GM12878 (cell line): ENCODE results near the gene ZIC1.

Experiments used
- CREM ChIP-seq: IDR thresholded peaks from 2 replicates; pipeline ENCODE4 v1.6.1; 2014; ENCODE audit warnings: antibody characterized with exemption, low read depth
- EZH2 ChIP-seq: IDR thresholded peaks from 2 replicates; pipeline ENCODE4 v1.6.1; 2012; ENCODE audit warnings: low read depth, mild to moderate bottlenecking, control low read depth, inconsistent platforms, low read length, borderline replicate concordance; ENCODE audit not compliant: control insufficient read depth
- HCFC1 ChIP-seq: fragments of 150-350 bp; IDR thresholded peaks from 2 replicates; pipeline ENCODE4 v1.6.1; 2014; ENCODE audit warnings: low read length
- MEF2A ChIP-seq: IDR thresholded peaks from 2 replicates; pipeline ENCODE4 v1.6.1; 2011; ENCODE audit warnings: low read depth, mild to moderate bottlenecking, low read length, moderate library complexity; ENCODE audit not compliant: insufficient read depth
- NRF1 ChIP-seq: conservative IDR thresholded peaks from 2 replicates; pipeline ENCODE4 v1.6.1; 2011; ENCODE audit warnings: mild to moderate bottlenecking, low read depth, low read length, improper control_type of control experiment
- POLR2A ChIP-seq: IDR thresholded peaks from 2 replicates; pipeline ENCODE4 v1.6.1; 2011; ENCODE audit warnings: low read depth, mild to moderate bottlenecking, low read length
- POLR2AphosphoS5 ChIP-seq: IDR thresholded peaks from 2 replicates; pipeline ENCODE4 v1.6.1; 2011; ENCODE audit warnings: mild to moderate bottlenecking, low read length, inconsistent platforms
- SRF ChIP-seq, 2 experiments: IDR thresholded peaks; 2 replicates each; pipeline ENCODE4 v1.6.1; 2011; ENCODE audit warnings: low read depth in 2 of 2, low read length in 2 of 2, mild to moderate bottlenecking in 1 of 2, moderate library complexity in 1 of 2
- ZZZ3 ChIP-seq: IDR thresholded peaks from 2 replicates; pipeline ENCODE4 v1.6.1; 2011; ENCODE audit warnings: low read depth; ENCODE audit not compliant: control insufficient read depth, insufficient read length
- TF ChIP-seq, protein P1 (sequence below), 3 experiments: IDR thresholded peaks in 2 of 3; conservative IDR thresholded peaks in 1 of 3; 2 replicates each; pipeline ENCODE4 v1.5.1; 2011; ENCODE audit warnings: low read depth in 3 of 3, low read length in 3 of 3, mild to moderate bottlenecking in 3 of 3, control low read depth in 2 of 3, moderate library complexity in 2 of 3, inconsistent platforms in 1 of 3, mixed read lengths in 1 of 3; ENCODE audit not compliant: control insufficient read depth in 2 of 3, insufficient read depth in 1 of 3; ENCODE audit errors: extremely low read depth in 1 of 3
- TF ChIP-seq, protein P2 (sequence below): IDR thresholded peaks from 2 replicates; pipeline ENCODE4 v1.6.1; 2011; ENCODE audit warnings: low read depth, low read length, improper control_type of control experiment, borderline replicate concordance
- TF ChIP-seq, protein P3 (sequence below): IDR thresholded peaks from 2 replicates; pipeline ENCODE4 v1.6.1; 2011; ENCODE audit warnings: borderline replicate concordance, low read depth, mild to moderate bottlenecking, moderate library complexity, low read length; ENCODE audit not compliant: insufficient read depth, poor library complexity, severe bottlenecking
- TF ChIP-seq, protein P4 (sequence below): IDR thresholded peaks from 2 replicates; pipeline ENCODE4 v1.6.1; 2012; ENCODE audit warnings: low read depth, low read length, improper control_type of control experiment
- TF ChIP-seq, protein P5 (sequence below): IDR thresholded peaks from 2 replicates; pipeline ENCODE4 v1.6.1; 2012; ENCODE audit warnings: improper control_type of control experiment, low read depth, low read length; ENCODE audit not compliant: insufficient replicate concordance

DNA sequence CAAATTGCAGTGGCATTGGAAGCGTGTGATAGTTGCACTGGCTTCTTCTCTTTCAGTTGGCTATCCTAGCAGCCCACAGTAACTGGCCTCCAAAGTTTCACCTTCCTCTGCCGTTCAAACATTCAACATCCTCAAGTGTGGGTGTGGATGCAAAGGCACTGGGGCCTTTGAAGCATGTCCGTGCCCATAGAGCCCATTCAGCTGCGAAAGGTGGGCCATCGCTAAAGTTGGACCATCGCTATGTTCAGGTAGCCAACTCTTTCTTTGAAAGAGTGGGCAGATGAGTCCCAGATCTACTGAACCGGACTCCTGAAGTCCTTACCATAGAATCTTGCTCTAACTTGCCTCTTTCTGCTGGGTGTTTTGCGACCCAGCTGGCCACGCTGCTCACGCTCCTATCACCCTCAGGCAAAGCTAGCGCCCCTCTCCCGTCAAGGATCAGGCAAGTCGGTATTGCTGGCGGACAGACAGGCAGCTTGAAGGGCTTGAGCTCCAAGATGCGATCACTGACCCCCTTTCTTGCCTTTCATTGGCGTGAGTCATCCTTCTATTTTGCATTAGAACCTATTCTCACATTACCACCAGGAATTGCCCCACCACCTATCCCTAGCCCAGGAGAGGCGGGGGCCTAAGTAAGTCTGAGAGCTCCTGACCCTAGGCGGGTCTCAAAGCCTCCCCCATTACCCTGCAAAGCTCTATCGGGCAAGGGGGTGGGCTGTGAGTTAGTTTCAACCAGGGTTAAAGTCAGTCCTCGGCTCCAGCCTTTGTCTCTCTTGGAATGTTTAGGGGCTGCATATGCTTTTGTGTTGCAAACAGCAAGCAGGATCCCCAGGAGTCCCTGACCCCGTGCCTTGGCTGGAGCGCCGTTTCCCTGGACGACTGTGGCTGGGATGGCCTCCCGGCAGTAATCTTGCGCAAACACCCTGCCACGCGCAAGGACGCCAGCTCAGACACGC is 31.5 kb upstream of the ZIC1 start:
- TF ChIP-seq, protein P1, sequence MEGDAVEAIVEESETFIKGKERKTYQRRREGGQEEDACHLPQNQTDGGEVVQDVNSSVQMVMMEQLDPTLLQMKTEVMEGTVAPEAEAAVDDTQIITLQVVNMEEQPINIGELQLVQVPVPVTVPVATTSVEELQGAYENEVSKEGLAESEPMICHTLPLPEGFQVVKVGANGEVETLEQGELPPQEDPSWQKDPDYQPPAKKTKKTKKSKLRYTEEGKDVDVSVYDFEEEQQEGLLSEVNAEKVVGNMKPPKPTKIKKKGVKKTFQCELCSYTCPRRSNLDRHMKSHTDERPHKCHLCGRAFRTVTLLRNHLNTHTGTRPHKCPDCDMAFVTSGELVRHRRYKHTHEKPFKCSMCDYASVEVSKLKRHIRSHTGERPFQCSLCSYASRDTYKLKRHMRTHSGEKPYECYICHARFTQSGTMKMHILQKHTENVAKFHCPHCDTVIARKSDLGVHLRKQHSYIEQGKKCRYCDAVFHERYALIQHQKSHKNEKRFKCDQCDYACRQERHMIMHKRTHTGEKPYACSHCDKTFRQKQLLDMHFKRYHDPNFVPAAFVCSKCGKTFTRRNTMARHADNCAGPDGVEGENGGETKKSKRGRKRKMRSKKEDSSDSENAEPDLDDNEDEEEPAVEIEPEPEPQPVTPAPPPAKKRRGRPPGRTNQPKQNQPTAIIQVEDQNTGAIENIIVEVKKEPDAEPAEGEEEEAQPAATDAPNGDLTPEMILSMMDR (IDR thresholded peaks at IDR 0.05 in 2 of 3, conservative IDR thresholded peaks at IDR 0.05 in 1 of 3; ENCODE audit: control insufficient read depth in 2 of 3, extremely low read depth in 1 of 3, insufficient read depth in 1 of 3, low read depth in 3 of 3, low read length in 3 of 3), result no peak
- no peak for TF ChIP-seq POLR2AphosphoS5
- no peak for TF ChIP-seq SRF (IDR thresholded peaks at IDR 0.05; ENCODE audit: low read depth in 2 of 2, low read length in 2 of 2)
- TF ChIP-seq HCFC1, result no peak
- TF ChIP-seq CREM, result no peak
- no peak for TF ChIP-seq MEF2A
- TF ChIP-seq, protein P2, sequence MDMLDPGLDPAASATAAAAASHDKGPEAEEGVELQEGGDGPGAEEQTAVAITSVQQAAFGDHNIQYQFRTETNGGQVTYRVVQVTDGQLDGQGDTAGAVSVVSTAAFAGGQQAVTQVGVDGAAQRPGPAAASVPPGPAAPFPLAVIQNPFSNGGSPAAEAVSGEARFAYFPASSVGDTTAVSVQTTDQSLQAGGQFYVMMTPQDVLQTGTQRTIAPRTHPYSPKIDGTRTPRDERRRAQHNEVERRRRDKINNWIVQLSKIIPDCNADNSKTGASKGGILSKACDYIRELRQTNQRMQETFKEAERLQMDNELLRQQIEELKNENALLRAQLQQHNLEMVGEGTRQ, result no peak
- no peak for TF ChIP-seq EZH2
- TF ChIP-seq, protein P3, sequence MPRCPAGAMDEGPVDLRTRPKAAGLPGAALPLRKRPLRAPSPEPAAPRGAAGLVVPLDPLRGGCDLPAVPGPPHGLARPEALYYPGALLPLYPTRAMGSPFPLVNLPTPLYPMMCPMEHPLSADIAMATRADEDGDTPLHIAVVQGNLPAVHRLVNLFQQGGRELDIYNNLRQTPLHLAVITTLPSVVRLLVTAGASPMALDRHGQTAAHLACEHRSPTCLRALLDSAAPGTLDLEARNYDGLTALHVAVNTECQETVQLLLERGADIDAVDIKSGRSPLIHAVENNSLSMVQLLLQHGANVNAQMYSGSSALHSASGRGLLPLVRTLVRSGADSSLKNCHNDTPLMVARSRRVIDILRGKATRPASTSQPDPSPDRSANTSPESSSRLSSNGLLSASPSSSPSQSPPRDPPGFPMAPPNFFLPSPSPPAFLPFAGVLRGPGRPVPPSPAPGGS, result no peak
- no peak for TF ChIP-seq POLR2A
- no peak for TF ChIP-seq ZZZ3
- TF ChIP-seq, protein P4, sequence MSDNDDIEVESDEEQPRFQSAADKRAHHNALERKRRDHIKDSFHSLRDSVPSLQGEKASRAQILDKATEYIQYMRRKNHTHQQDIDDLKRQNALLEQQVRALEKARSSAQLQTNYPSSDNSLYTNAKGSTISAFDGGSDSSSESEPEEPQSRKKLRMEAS, result no peak
- TF ChIP-seq, protein P5, sequence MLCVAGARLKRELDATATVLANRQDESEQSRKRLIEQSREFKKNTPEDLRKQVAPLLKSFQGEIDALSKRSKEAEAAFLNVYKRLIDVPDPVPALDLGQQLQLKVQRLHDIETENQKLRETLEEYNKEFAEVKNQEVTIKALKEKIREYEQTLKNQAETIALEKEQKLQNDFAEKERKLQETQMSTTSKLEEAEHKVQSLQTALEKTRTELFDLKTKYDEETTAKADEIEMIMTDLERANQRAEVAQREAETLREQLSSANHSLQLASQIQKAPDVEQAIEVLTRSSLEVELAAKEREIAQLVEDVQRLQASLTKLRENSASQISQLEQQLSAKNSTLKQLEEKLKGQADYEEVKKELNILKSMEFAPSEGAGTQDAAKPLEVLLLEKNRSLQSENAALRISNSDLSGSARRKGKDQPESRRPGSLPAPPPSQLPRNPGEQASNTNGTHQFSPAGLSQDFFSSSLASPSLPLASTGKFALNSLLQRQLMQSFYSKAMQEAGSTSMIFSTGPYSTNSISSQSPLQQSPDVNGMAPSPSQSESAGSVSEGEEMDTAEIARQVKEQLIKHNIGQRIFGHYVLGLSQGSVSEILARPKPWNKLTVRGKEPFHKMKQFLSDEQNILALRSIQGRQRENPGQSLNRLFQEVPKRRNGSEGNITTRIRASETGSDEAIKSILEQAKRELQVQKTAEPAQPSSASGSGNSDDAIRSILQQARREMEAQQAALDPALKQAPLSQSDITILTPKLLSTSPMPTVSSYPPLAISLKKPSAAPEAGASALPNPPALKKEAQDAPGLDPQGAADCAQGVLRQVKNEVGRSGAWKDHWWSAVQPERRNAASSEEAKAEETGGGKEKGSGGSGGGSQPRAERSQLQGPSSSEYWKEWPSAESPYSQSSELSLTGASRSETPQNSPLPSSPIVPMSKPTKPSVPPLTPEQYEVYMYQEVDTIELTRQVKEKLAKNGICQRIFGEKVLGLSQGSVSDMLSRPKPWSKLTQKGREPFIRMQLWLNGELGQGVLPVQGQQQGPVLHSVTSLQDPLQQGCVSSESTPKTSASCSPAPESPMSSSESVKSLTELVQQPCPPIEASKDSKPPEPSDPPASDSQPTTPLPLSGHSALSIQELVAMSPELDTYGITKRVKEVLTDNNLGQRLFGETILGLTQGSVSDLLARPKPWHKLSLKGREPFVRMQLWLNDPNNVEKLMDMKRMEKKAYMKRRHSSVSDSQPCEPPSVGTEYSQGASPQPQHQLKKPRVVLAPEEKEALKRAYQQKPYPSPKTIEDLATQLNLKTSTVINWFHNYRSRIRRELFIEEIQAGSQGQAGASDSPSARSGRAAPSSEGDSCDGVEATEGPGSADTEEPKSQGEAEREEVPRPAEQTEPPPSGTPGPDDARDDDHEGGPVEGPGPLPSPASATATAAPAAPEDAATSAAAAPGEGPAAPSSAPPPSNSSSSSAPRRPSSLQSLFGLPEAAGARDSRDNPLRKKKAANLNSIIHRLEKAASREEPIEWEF, result no peak
- no peak for TF ChIP-seq NRF1
